NCI-H226 (cell line): ENCODE measurements around the gene TEX13A.
"Not testable (repeated sequence)": the region's sequence is repeated elsewhere in the genome, so short reads cannot be mapped to it uniquely, and the experiment has no call there.

ENCODE experiments used
- DNase-seq: peaks from one replicate; pipeline ENCODE4 v3.0.0-alpha.2; 2015

The TEX13A gene

GRCh38 chrX:105220636-105221035 lies at the start of gene TEX13A:
TSS of gene TEX13A (minus strand) at chrX:105220694. CDS start at chrX:105220397, 297 bp downstream.
- no peak for DNase-seq

- no peak for DNase-seq
Measured at GRCh38 chrX:105269386-105269785, 48.9 kb upstream of the TEX13A start.

GRCh38 chrX:105267167-105267566 lies 46.7 kb upstream of the TEX13A start:
- DNase-seq = no peak

GRCh38 chrX:105266456-105266855 lies 46.0 kb upstream of the TEX13A start:
- no peak for DNase-seq

GRCh38 chrX:105265093-105265492 lies 44.6 kb upstream of the TEX13A start:
- DNase-seq = no peak

GRCh38 chrX:105263801-105264200 lies 43.3 kb upstream of the TEX13A start:
- DNase-seq = no peak

- no peak for DNase-seq
Measured at GRCh38 chrX:105263171-105263570, 42.7 kb upstream of the TEX13A start.

- no peak for DNase-seq
Measured at GRCh38 chrX:105260291-105261043, 40.0 kb upstream of the TEX13A start.

GRCh38 chrX:105241056-105241455 lies 20.6 kb upstream of the TEX13A start:
- peak; percentile 8 for DNase-seq

GRCh38 chrX:105237407-105237806 lies 16.9 kb upstream of the TEX13A start:
- DNase-seq = not testable (repeated sequence)

GRCh38 chrX:105229146-105229545 lies 8.7 kb upstream of the TEX13A start:
- DNase-seq = no peak

GRCh38 chrX:105228602-105229001 lies 8.1 kb upstream of the TEX13A start:
- no peak for DNase-seq

GRCh38 chrX:105226499-105226898 lies 6.0 kb upstream of the TEX13A start:
- no peak for DNase-seq

- DNase-seq = no peak
Measured at GRCh38 chrX:105221374-105221773, 880 bp upstream of the TEX13A start.

- no peak for DNase-seq
Measured at GRCh38 chrX:105219454-105220401, 766 bp downstream of the TEX13A start.

GRCh38 chrX:105211066-105211575 lies 9.4 kb downstream of the TEX13A start:
- peak; percentile 59 for DNase-seq

GRCh38 chrX:105210258-105210657 lies 10.2 kb downstream of the TEX13A start:
- no peak for DNase-seq

- no peak for DNase-seq
Measured at GRCh38 chrX:105209406-105209805, 11.1 kb downstream of the TEX13A start.

- peak; percentile 1 for DNase-seq
Measured at GRCh38 chrX:105191878-105192277, 28.6 kb downstream of the TEX13A start.

GRCh38 chrX:105190252-105190853 lies 30.1 kb downstream of the TEX13A start:
- DNase-seq = no peak

GRCh38 chrX:105189093-105189492 lies 31.4 kb downstream of the TEX13A start:
- no peak for DNase-seq

- DNase-seq = no peak
Measured at GRCh38 chrX:105179644-105180043, 40.9 kb downstream of the TEX13A start.

- no peak for DNase-seq
Measured at GRCh38 chrX:105173071-105173470, 47.4 kb downstream of the TEX13A start.
